NCI-H2227 treated with DMSO at 0.1 percent for 48 hours (cell line): ENCODE measurements around the gene PSMB4.
A peak's percentile ranks its signal among the peaks of the same experiment; 100 is the strongest.

Experiments used
- DNase-seq: peaks from one replicate; lab custom pipeline; 2025; lab: John Stamatoyannopoulos, UW

Gene PSMB4

GRCh38 chr1:151443846-151444782 lies 44.7 kb downstream of the PSMB4 start:
- peak; percentile 57 for DNase-seq

- DNase-seq: no peak
Observed at GRCh38 chr1:151444783-151445177, 45.4 kb downstream of the PSMB4 start.

GRCh38 chr1:151447696-151448095 lies 48.3 kb downstream of the PSMB4 start:
- DNase-seq: no peak
